A673 (cell line): Measurements from ENCODE around the gene ZNG1F.
"Not testable (repeated sequence)": the region's sequence is repeated elsewhere in the genome, so short reads cannot be mapped to it uniquely, and the experiment has no call there.

Experiments
- EZH2 ChIP-seq: fragments of 200-600 bp; sonication (generic); IDR thresholded peaks from 2 replicates; pipeline ENCODE4 v1.6.1; 2017; ENCODE audit warnings: borderline replicate concordance, low read depth, mild to moderate bottlenecking, mixed read lengths, antibody characterized with exemption, low read length; ENCODE audit not compliant: poor library complexity, severe bottlenecking
- TF ChIP-seq, protein P1 (sequence below): fragments of 300-800, 200-600 bp; sonication (generic); conservative IDR thresholded peaks from 2 replicates; pipeline ENCODE4 v1.5.1; 2017; ENCODE audit warnings: low read depth, mild to moderate bottlenecking, antibody characterized with exemption, low read length, moderate library complexity, mixed read lengths

- TF ChIP-seq, protein P1, sequence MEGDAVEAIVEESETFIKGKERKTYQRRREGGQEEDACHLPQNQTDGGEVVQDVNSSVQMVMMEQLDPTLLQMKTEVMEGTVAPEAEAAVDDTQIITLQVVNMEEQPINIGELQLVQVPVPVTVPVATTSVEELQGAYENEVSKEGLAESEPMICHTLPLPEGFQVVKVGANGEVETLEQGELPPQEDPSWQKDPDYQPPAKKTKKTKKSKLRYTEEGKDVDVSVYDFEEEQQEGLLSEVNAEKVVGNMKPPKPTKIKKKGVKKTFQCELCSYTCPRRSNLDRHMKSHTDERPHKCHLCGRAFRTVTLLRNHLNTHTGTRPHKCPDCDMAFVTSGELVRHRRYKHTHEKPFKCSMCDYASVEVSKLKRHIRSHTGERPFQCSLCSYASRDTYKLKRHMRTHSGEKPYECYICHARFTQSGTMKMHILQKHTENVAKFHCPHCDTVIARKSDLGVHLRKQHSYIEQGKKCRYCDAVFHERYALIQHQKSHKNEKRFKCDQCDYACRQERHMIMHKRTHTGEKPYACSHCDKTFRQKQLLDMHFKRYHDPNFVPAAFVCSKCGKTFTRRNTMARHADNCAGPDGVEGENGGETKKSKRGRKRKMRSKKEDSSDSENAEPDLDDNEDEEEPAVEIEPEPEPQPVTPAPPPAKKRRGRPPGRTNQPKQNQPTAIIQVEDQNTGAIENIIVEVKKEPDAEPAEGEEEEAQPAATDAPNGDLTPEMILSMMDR, result not testable (repeated sequence)
- TF ChIP-seq EZH2, result not testable (repeated sequence)
Measured at GRCh38 chr9:41236486-41237109, 47.5 kb upstream of the ZNG1F start.
